Measurements from ENCODE around the gene CREBBP. TPM values are rescaled to one million over a fixed set of nuclear protein-coding genes. Genes with fewer than 3 reads are reported as not detected.

CREBBP gene
- total and polyA plus RNA-seq, 4 donors: 16.0 to 155 (median 36.1) TPM

GRCh38 chr16:3808308-3809063, 72.0 kb downstream of the CREBBP start:
- no peak overlapping the region for H3K9ac ChIP-seq (ENCODE audit: insufficient read depth in 1 of 2, low read length in 2 of 2)
- no peak for ATAC-seq (ENCODE audit: insufficient read depth, low FRiP score)
- H3K4me3 ChIP-seq: no peak overlapping the region
- H3K9me3 ChIP-seq (ENCODE audit: control insufficient read depth in 4 of 4, insufficient read depth in 3 of 4, low read length in 3 of 4): no peaks in the 10 kb centered on the region
- WGBS, 2 donors: 89 to 94% methylated on average over 9 of the region's 9 CpGs
- no peak overlapping the region for H3K27ac ChIP-seq (ENCODE audit: low read depth in 1 of 2, low read length in 1 of 2)
- no peak for DNase-seq
- peaks cover 0 to 16% (median 11%) of the 10 kb centered on the region in 5 donors for H3K4me1 ChIP-seq (ENCODE audit: control insufficient read depth in 5 of 5, insufficient read depth in 5 of 5, low read length in 5 of 5)
- H3K27me3 ChIP-seq (ENCODE audit: control insufficient read depth in 3 of 3, insufficient read depth in 3 of 3, low read length in 2 of 3): no peaks in the 10 kb centered on the region
- H3K36me3 ChIP-seq (ENCODE audit: control insufficient read depth in 4 of 4, insufficient read depth in 4 of 4, low read length in 4 of 4): peaks cover 0 to 16% (median 10%) of the 10 kb centered on the region in 4 donors
- TF ChIP-seq CTCF (IDR thresholded peaks at IDR 0.05; ENCODE audit: control extremely low read depth, extremely low read depth): no peak

GRCh38 chr16:3807425-3808123, 72.9 kb downstream of the CREBBP start:
- no peak for TF ChIP-seq CTCF (IDR thresholded peaks at IDR 0.05; ENCODE audit: control extremely low read depth, extremely low read depth)
- ATAC-seq (ENCODE audit: insufficient read depth, low FRiP score) (no peak), DNase-seq (no peak)
- Histone ChIP-seq H3K9ac (ENCODE audit: insufficient read depth in 1 of 2, low read length in 2 of 2) (no peak overlapping the region), H3K4me3 (no peak overlapping the region), H3K27ac (ENCODE audit: low read depth in 1 of 2, low read length in 1 of 2) (no peak overlapping the region), H3K4me1 (ENCODE audit: control insufficient read depth in 5 of 5, insufficient read depth in 5 of 5, low read length in 5 of 5) (peaks cover 0 to 18% (median 11%) of the 10 kb centered on the region in 5 donors), H3K36me3 (ENCODE audit: control insufficient read depth in 4 of 4, insufficient read depth in 4 of 4, low read length in 4 of 4) (peaks cover 0 to 16% (median 9%) of the 10 kb centered on the region in 4 donors), H3K9me3 (ENCODE audit: control insufficient read depth in 4 of 4, insufficient read depth in 3 of 4, low read length in 3 of 4) (no peaks in the 10 kb centered on the region), H3K27me3 (ENCODE audit: control insufficient read depth in 3 of 3, insufficient read depth in 3 of 3, low read length in 2 of 3) (no peaks in the 10 kb centered on the region)
- WGBS, 2 donors: 51 to 73% methylated on average over 3 of the region's 3 CpGs

- Histone ChIP-seq H3K4me1 (ENCODE audit: control insufficient read depth in 5 of 5, insufficient read depth in 5 of 5, low read length in 5 of 5) (peaks cover 0 to 12% (median 6%) of the 10 kb centered on the region in 5 donors), H3K9ac (ENCODE audit: insufficient read depth in 1 of 2, low read length in 2 of 2) (no peak overlapping the region), H3K9me3 (ENCODE audit: control insufficient read depth in 4 of 4, insufficient read depth in 3 of 4, low read length in 3 of 4) (no peaks in the 10 kb centered on the region), H3K27me3 (ENCODE audit: control insufficient read depth in 3 of 3, insufficient read depth in 3 of 3, low read length in 2 of 3) (no peaks in the 10 kb centered on the region), H3K27ac (ENCODE audit: low read depth in 1 of 2, low read length in 1 of 2) (no peak overlapping the region), H3K36me3 (ENCODE audit: control insufficient read depth in 4 of 4, insufficient read depth in 4 of 4, low read length in 4 of 4) (peaks cover 0 to 10% (median 5%) of the 10 kb centered on the region in 4 donors), H3K4me3 (no peak overlapping the region)
- DNase-seq (no peak), ATAC-seq (ENCODE audit: insufficient read depth, low FRiP score) (no peak)
- TF ChIP-seq CTCF (IDR thresholded peaks at IDR 0.05; ENCODE audit: control extremely low read depth, extremely low read depth): no peak
- WGBS, 2 donors: 56 to 60% methylated on average over 7 of the region's 7 CpGs
These were observed 76.0 kb downstream of the CREBBP start for GRCh38 chr16:3804426-3805016.

Measured in lung (tissue), 12 donors.